ENCODE results near the gene CRTC1.
A peak's percentile ranks its signal among the peaks of the same experiment; 100 is the strongest.

The CRTC1 gene

DNA sequence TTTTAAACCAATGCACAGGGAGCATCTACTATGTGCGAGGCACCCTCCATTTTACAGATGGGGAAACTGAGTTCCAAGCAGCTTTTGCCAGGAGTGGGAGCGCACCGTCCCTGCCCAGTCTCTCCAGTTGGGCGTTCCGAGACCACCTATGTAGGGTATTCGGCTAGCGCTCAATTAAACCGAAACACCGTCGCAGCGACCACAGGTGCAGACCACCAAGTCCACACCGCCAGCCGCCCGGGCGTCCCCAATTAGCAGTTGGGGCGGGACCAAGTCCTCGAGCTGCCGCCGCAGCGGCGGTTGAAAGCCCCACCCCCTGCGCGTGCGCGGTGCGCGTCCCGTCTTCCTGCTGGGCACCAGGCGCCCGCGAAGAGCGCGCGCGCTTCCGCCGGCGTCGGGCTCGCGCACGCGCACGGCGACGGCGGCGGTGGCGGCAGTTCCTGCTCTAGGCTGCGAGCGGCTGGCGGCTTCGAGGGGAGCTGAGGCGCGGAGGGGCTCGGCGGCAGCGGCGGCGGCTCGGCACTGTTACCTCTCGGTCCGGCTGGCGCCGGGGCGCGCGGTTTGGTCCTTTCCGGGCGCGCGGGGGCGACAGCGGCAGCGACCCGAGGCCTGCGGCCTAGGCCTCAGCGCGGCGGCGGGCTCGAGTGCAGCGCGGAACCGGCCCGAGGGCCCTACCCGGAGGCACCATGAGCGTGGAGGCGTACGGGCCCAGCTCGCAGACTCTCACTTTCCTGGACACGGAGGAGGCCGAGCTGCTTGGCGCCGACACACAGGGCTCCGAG is 148.2 kb downstream of the CRTC1 start, which contains the start of gene UPF1:
UPF1 (plus strand) TSS at position 436 of the 782 bp plus-strand sequence; CDS start at position 687, 251 bp downstream.
- TF ChIP-seq PPARA (CRISPR knock-in tag; IDR thresholded peaks at IDR 0.05; ENCODE audit: borderline replicate concordance) = no peak
- no peak for TF ChIP-seq ZFP30 (CRISPR knock-in tag; IDR thresholded peaks at IDR 0.05)
- TF ChIP-seq POU6F1 (CRISPR knock-in tag; IDR thresholded peaks at IDR 0.05; ENCODE audit: borderline replicate concordance, low read depth) = no peak
- no peak for TF ChIP-seq ESRRG (CRISPR knock-in tag; IDR thresholded peaks at IDR 0.05)
- no peak for TF ChIP-seq BACH2 (CRISPR knock-in tag; IDR thresholded peaks at IDR 0.05; ENCODE audit: borderline replicate concordance)
- no peak for TF ChIP-seq TOX (CRISPR knock-in tag; IDR thresholded peaks at IDR 0.05; ENCODE audit: borderline replicate concordance)
- 0 out of 2 replicates have a peak, but pooled peaks have one; percentile 54 for TF ChIP-seq SNAI2 (CRISPR knock-in tag; IDR thresholded peaks at IDR 0.05)
- TF ChIP-seq OSR1 (CRISPR knock-in tag; IDR thresholded peaks at IDR 0.05) = no peak
- TF ChIP-seq ZNF70 (CRISPR knock-in tag; IDR thresholded peaks at IDR 0.05) = no peak
- TF ChIP-seq, protein P1, sequence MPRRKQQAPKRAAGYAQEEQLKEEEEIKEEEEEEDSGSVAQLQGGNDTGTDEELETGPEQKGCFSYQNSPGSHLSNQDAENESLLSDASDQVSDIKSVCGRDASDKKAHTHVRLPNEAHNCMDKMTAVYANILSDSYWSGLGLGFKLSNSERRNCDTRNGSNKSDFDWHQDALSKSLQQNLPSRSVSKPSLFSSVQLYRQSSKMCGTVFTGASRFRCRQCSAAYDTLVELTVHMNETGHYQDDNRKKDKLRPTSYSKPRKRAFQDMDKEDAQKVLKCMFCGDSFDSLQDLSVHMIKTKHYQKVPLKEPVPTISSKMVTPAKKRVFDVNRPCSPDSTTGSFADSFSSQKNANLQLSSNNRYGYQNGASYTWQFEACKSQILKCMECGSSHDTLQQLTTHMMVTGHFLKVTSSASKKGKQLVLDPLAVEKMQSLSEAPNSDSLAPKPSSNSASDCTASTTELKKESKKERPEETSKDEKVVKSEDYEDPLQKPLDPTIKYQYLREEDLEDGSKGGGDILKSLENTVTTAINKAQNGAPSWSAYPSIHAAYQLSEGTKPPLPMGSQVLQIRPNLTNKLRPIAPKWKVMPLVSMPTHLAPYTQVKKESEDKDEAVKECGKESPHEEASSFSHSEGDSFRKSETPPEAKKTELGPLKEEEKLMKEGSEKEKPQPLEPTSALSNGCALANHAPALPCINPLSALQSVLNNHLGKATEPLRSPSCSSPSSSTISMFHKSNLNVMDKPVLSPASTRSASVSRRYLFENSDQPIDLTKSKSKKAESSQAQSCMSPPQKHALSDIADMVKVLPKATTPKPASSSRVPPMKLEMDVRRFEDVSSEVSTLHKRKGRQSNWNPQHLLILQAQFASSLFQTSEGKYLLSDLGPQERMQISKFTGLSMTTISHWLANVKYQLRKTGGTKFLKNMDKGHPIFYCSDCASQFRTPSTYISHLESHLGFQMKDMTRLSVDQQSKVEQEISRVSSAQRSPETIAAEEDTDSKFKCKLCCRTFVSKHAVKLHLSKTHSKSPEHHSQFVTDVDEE (CRISPR knock-in tag; IDR thresholded peaks at IDR 0.05) = peak; percentile 70
- TF ChIP-seq CSDC2 (CRISPR knock-in tag; IDR thresholded peaks at IDR 0.05) = 0 out of 2 replicates have a peak, but pooled peaks have one; percentile 78
- peak; percentile 78 for ATAC-seq

All from SK-N-SH treated with all-trans-retinoic acid at 6 μM for 48 hours (cell line).